ENCODE data around the gene RASA3. TPM values are rescaled to one million over a fixed set of nuclear protein-coding genes. Genes with fewer than 3 reads are reported as not detected.
A peak's percentile ranks its signal among the peaks of the same experiment; 100 is the strongest.

The RASA3 gene
- total and polyA plus RNA-seq, 11 donors, result 4.8 to 24.2 (median 9.7) TPM

GRCh38 chr13:113930671-113931637 is 201.5 kb downstream of the RASA3 start:
- H3K27ac ChIP-seq, result no peak overlapping the region
- ATAC-seq (no peak), DNase-seq (peak in 2 of 5 donors; percentile 14 to 51)
- intact Hi-C loops (cut with DNase I), result no loop called here
- TF ChIP-seq POLR2A (IDR thresholded peaks at IDR 0.05), result no peak
- no peak for TF ChIP-seq CTCF (IDR thresholded peaks at IDR 0.05)
- 92 to 96% (median 92%) methylated on average over 31 to 36 of the region's 36 CpGs for WGBS, 4 donors
- peaks cover 0 to 53% (median 36%) of the 10 kb centered on the region in 12 donors for H3K4me1 ChIP-seq
- no peak overlapping the region for H3K4me3 ChIP-seq
- H3K9me3 ChIP-seq, result no peaks in the 10 kb centered on the region
- no peaks in the 10 kb centered on the region for H3K27me3 ChIP-seq
- no peaks in the 10 kb centered on the region for H3K36me3 ChIP-seq

- Histone ChIP-seq H3K27me3 (no peaks in the 10 kb centered on the region), H3K4me3 (no peak overlapping the region), H3K4me1 (peaks cover 0 to 43% (median 27%) of the 10 kb centered on the region in 12 donors), H3K9me3 (no peaks in the 10 kb centered on the region), H3K27ac (peak overlapping the region in 3 of 12 donors; percentile 61 to 75 (median 65)), H3K36me3 (no peaks in the 10 kb centered on the region)
- WGBS, 4 donors, result 87 to 90% (median 88%) methylated on average over 23 to 38 of the region's 38 CpGs
- DNase-seq (peak in 2 of 5 donors; percentile 40 to 66), ATAC-seq (no peak)
- TF ChIP-seq POLR2A (IDR thresholded peaks at IDR 0.05), result no peak
- no peak for TF ChIP-seq CTCF (IDR thresholded peaks at IDR 0.05)
- intact Hi-C loops (cut with DNase I), result no loop called here
These were observed 202.5 kb downstream of the RASA3 start for GRCh38 chr13:113929628-113930615.

- 21 to 45% (median 43%) methylated on average over 16 to 26 of the region's 26 CpGs for WGBS, 4 donors
- intact Hi-C loops (cut with DNase I), result no loop called here
- H3K4me1 ChIP-seq, result peaks cover 0 to 38% (median 26%) of the 10 kb centered on the region in 12 donors
- H3K27ac ChIP-seq, result peak overlapping the region in 11 of 12 donors; percentile 21 to 81 (median 68)
- ATAC-seq, result peak; percentile 75 to 86 (median 86)
- H3K36me3 ChIP-seq, result no peaks in the 10 kb centered on the region
- H3K9me3 ChIP-seq, result no peaks in the 10 kb centered on the region
- H3K4me3 ChIP-seq, result no peak overlapping the region
- no peak for TF ChIP-seq CTCF (IDR thresholded peaks at IDR 0.05)
- peak; percentile 88 to 97 (median 88) for DNase-seq
- no peaks in the 10 kb centered on the region for H3K27me3 ChIP-seq
These were observed 203.5 kb downstream of the RASA3 start for GRCh38 chr13:113928685-113929627.

Other genes with a start within 250 kb of the RASA3 start
- 1 to 10 TPM in 1 of 9 donors, under 1 TPM in 7, not detected in 1; 0.07 to 3.1 (median 0.43) TPM for gene C13orf46, start 158.5 kb downstream of the RASA3 start, total RNA-seq
- under 1 TPM; 0.15 to 0.18 TPM for gene C13orf46, start 158.5 kb downstream of the RASA3 start, polyA plus RNA-seq
- not detected for gene CFAP97D2, start 46.6 kb upstream of the RASA3 start, total RNA-seq
- not detected for gene CFAP97D2, start 46.6 kb upstream of the RASA3 start, polyA plus RNA-seq
- gene CDC16, start 102.3 kb upstream of the RASA3 start, total RNA-seq, result 10 to 100 TPM; 20.0 to 41.7 (median 31.6) TPM
- gene CDC16, start 102.3 kb upstream of the RASA3 start, polyA plus RNA-seq, result 10 to 100 TPM; 38.6 to 39.5 TPM
- 10 to 100 TPM; 13.4 to 25.5 (median 20.3) TPM for gene UPF3A, start 149.0 kb upstream of the RASA3 start, total RNA-seq
- 10 to 100 TPM; 28.9 to 42.0 TPM for gene UPF3A, start 149.0 kb upstream of the RASA3 start, polyA plus RNA-seq
- 10 to 100 TPM in 5 of 9 donors, 1 to 10 TPM in 4; 7.0 to 17.5 (median 12.1) TPM for gene CHAMP1, start 181.9 kb upstream of the RASA3 start, total RNA-seq
- 1 to 10 TPM; 3.2 to 6.2 TPM for gene CHAMP1, start 181.9 kb upstream of the RASA3 start, polyA plus RNA-seq